Measurements from ENCODE around the gene MAP3K5. TPM values are rescaled to one million over a fixed set of nuclear protein-coding genes. Genes with fewer than 3 reads are reported as not detected.

The MAP3K5 gene
- total RNA-seq, 4 donors from 2014 or later, result 26.9 to 64.5 (median 34.0) TPM

DNA sequence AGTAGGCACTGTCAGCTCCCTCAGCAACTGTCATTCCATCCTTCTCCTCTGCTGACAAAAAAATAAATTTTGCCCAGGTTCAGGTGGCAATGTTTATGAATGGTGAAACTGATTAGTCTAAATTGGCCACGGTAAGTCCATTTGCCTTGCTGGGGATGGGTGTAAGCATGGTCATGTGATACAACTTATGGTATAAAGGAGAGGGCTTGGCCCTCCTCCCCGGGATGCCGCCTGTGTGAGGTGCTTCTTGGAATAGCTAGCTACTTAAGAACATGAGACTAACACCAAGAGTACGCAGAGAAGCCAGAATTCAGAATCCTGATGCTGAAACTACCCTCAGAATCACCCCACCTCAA is 147.7 kb downstream of the MAP3K5 start:
- no peak for TF ChIP-seq POLR2A (IDR thresholded peaks at IDR 0.05)
- no peak for TF ChIP-seq EP300 (IDR thresholded peaks at IDR 0.05)
- TF ChIP-seq, protein P1, sequence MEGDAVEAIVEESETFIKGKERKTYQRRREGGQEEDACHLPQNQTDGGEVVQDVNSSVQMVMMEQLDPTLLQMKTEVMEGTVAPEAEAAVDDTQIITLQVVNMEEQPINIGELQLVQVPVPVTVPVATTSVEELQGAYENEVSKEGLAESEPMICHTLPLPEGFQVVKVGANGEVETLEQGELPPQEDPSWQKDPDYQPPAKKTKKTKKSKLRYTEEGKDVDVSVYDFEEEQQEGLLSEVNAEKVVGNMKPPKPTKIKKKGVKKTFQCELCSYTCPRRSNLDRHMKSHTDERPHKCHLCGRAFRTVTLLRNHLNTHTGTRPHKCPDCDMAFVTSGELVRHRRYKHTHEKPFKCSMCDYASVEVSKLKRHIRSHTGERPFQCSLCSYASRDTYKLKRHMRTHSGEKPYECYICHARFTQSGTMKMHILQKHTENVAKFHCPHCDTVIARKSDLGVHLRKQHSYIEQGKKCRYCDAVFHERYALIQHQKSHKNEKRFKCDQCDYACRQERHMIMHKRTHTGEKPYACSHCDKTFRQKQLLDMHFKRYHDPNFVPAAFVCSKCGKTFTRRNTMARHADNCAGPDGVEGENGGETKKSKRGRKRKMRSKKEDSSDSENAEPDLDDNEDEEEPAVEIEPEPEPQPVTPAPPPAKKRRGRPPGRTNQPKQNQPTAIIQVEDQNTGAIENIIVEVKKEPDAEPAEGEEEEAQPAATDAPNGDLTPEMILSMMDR (IDR thresholded peaks at IDR 0.05), result no peak
- DNase-seq (ENCODE audit: low spot score in 2 of 2), result no peak
- Histone ChIP-seq H3K4me1 (peaks cover 0 to 45% (median 7%) of the 10 kb centered on the region in 4 donors), H3K36me3 (no peaks in the 10 kb centered on the region), H3K27me3 (no peaks in the 10 kb centered on the region), H3K9me3 (no peaks in the 10 kb centered on the region), H3K27ac (peak overlapping the region in 1 of 4 donors; percentile 53), H3K4me3 (no peak overlapping the region)
- WGBS, 2 donors, result 84 to 86% methylated on average over 4 of the region's 4 CpGs

DNA sequence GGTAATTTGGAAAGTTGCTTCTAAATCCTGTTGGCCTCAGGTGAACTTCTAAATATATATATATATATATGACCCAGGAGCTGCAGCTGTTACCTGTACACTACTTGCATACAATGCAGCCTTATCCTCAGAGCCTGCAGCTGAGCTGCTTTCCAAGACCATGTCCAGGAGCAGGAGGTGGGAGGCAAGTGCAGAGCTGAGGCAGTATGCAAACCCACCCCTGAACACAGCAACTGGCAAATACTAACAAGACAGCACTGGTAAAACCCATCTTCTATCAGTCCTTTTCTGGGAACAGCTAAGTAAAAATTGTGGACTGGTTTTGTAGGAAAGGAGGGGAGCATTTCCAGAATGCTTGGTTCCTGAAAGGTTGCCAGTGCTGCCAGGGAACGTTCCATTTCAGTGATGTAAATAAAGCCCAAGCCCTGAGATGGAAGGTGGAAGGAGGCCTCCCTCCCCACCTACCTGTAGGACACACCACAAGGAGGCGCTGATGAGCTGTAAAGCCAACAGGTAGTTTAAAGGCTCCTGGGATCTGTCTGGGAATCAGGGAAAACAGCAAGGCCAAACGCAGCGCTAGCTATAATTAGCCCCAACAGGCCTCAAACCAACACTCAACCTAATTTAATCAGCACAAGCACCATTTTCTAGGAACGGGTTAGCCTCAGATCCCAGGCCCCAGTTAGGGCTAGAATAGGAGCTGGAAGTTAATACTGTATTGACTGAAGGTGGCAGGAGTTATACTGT is 148.3 kb downstream of the MAP3K5 start:
- Histone ChIP-seq H3K27me3 (no peaks in the 10 kb centered on the region), H3K4me1 (peaks cover 0 to 45% (median 7%) of the 10 kb centered on the region in 4 donors), H3K36me3 (no peaks in the 10 kb centered on the region), H3K9me3 (no peaks in the 10 kb centered on the region), H3K27ac (peak overlapping the region in 1 of 4 donors; percentile 53), H3K4me3 (no peak overlapping the region)
- peak; percentile 92 to 99 for DNase-seq (ENCODE audit: low spot score in 2 of 2)
- 7 to 13% methylated on average over 5 of the region's 5 CpGs for WGBS, 2 donors
- TF ChIP-seq POLR2A (IDR thresholded peaks at IDR 0.05), result no peak
- TF ChIP-seq, protein P1 (IDR thresholded peaks at IDR 0.05), result peak; percentile 60 to 86 (median 75)
- TF ChIP-seq EP300 (IDR thresholded peaks at IDR 0.05), result peak in 1 of 2 donors; percentile 70

DNA sequence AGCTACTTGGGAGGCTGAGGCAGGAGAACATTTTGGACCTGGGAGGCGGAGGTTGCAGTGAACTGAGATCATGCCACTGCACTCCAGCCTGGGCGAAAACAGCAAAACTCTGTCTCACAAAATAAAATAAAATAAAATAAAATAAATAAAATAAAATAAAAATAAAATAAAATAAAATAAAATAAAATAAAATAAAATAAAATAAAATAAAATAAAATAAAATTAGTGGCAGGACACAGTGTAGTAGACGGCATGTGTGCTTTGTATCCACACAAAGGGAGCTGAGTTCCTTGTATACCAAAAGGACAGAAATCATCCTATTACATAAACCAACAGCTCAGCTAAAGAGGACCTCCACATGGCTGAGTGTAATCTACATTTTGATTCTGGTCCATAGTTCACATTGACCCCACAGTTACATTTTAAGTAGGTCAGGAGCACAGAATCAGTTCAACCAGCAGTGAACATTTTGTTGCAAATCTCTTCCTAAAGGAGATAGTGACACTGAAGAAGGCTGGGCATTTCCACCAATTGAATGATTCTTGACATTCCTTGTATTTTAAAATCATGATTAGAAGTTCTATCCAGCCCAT is 150.3 kb downstream of the MAP3K5 start:
- Histone ChIP-seq H3K27me3 (no peaks in the 10 kb centered on the region), H3K36me3 (peaks cover 0 to 3% (median 0%) of the 10 kb centered on the region in 3 donors), H3K9me3 (no peaks in the 10 kb centered on the region), H3K4me3 (no peak overlapping the region), H3K27ac (no peak overlapping the region), H3K4me1 (peaks cover 0 to 30% (median 2%) of the 10 kb centered on the region in 4 donors)
- TF ChIP-seq, protein P1 (IDR thresholded peaks at IDR 0.05), result no peak
- TF ChIP-seq POLR2A (IDR thresholded peaks at IDR 0.05) (no peak), EP300 (IDR thresholded peaks at IDR 0.05) (no peak)
- DNase-seq (ENCODE audit: low spot score in 2 of 2), result no peak
- whole genome bisulfite sequencing, 2 donors, result 97 to 98% methylated on average over 3 of the region's 3 CpGs

DNA sequence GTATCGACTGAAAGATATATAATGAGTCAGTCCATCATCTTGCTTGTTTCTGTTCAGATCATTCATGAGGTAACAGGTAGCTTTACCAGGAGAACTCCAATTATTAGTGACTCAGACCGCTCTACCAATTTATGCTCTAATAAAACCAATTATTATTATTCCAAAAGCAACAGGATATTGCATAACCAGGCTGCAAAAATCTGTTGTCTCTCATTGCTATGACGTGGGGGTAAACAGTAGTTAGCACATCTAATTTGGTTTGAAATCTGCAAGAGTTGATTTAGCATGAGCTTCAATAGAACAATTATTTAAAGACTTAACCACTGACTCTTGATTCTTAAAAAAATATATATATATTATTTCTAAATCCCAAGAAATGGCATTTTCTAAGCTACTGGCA is 151.1 kb downstream of the MAP3K5 start:
- no peak overlapping the region for H3K27ac ChIP-seq
- no peaks in the 10 kb centered on the region for H3K27me3 ChIP-seq
- peaks cover 0 to 22% (median 0%) of the 10 kb centered on the region in 4 donors for H3K4me1 ChIP-seq
- no peaks in the 10 kb centered on the region for H3K9me3 ChIP-seq
- peaks cover 0 to 11% (median 0%) of the 10 kb centered on the region in 3 donors for H3K36me3 ChIP-seq
- TF ChIP-seq POLR2A (IDR thresholded peaks at IDR 0.05) (no peak), EP300 (IDR thresholded peaks at IDR 0.05) (no peak)
- TF ChIP-seq, protein P1 (IDR thresholded peaks at IDR 0.05), result no peak
- no peak overlapping the region for H3K4me3 ChIP-seq
- 94 to 95% methylated on average over 3 of the region's 3 CpGs for WGBS, 2 donors
- DNase-seq (ENCODE audit: low spot score in 2 of 2), result no peak
